H1 (cell line): ENCODE results near the gene CFAP61. TPM values are rescaled to one million over a fixed set of nuclear protein-coding genes. Genes with fewer than 3 reads are reported as not detected.

ENCODE experiments used
- CTCF ChIA-PET: fragments of 300-600 bp; sonication (Branson Sonifier 250); formaldehyde crosslinking; loops from one replicate; lab custom pipeline; 2021; ENCODE audit not compliant: partially characterized antibody; lab: Charles Lee
- POLR2A ChIA-PET: fragments of 300-600 bp; sonication (Branson Sonifier 250); formaldehyde crosslinking; loops from one replicate; lab custom pipeline; 2021; ENCODE audit warnings: inconsistent platforms; ENCODE audit not compliant: partially characterized antibody; lab: Charles Lee
- DNase-seq, 2 experiments: peaks; one replicate each; pipeline versions ENCODE4 v3.0.0 to v3.0.0-alpha.2; 2010 to 2022; ENCODE audit warnings: low spot score in 2 of 2, low read depth in 1 of 2, mixed read lengths in 1 of 2
- FAIRE-seq: peaks from 2 replicates; lab custom pipeline; 2011; peaks lifted over from hg19 to GRCh38; lab: Jason Lieb, UNC
- H2AFZ ChIP-seq: 2 replicates; pipeline ENCODE4 v1.8.1; 2012; ENCODE audit warnings: low read length, inconsistent platforms
- H2AK5ac ChIP-seq: 2 replicates; pipeline ENCODE4 v1.6.1; 2013; ENCODE audit warnings: low read depth, low read length
- H2BK120ac ChIP-seq: replicated peaks from 2 replicates; pipeline ENCODE3; 2013; ENCODE audit warnings: low read depth, low read length, inconsistent platforms
- H2BK12ac ChIP-seq: 2 replicates; pipeline ENCODE4 v1.6.1; 2013; ENCODE audit warnings: low read depth, low read length
- H2BK15ac ChIP-seq: 2 replicates; pipeline ENCODE4 v1.6.1; 2013; ENCODE audit warnings: low read length
- H2BK20ac ChIP-seq: 2 replicates; pipeline ENCODE4 v1.6.1; 2013; ENCODE audit warnings: low read length
- H2BK5ac ChIP-seq: 2 replicates; pipeline ENCODE4 v1.6.1; 2013; ENCODE audit warnings: low read depth, low read length
- H3K14ac ChIP-seq: 2 replicates; pipeline ENCODE4 v1.6.1; 2013; ENCODE audit warnings: inconsistent platforms; ENCODE audit not compliant: insufficient read length
- H3K18ac ChIP-seq: 2 replicates; pipeline ENCODE4 v1.6.1; 2013; ENCODE audit warnings: low read length; ENCODE audit errors: extremely low read depth
- H3K23ac ChIP-seq: 2 replicates; pipeline ENCODE4 v1.6.1; 2013; ENCODE audit warnings: inconsistent platforms; ENCODE audit not compliant: insufficient read length
- H3K23me2 ChIP-seq: 2 replicates; pipeline ENCODE4 v1.6.1; 2013; ENCODE audit warnings: low read depth, low read length
- H3K27ac ChIP-seq: 2 replicates; pipeline ENCODE4 v1.6.1; 2011; ENCODE audit warnings: low read depth, low read length, inconsistent platforms
- H3K27me3 ChIP-seq, 4 experiments: replicated peaks in 1 of 4; 1 replicate in 1 of 4; 2 replicates in 3 of 4; pipeline versions ENCODE4 v1.6.1 to v1.8.1; 2011 to 2013; ENCODE audit warnings: low read length in 3 of 4, mild to moderate bottlenecking in 3 of 4, inconsistent platforms in 2 of 4, mixed read lengths in 2 of 4, moderate library complexity in 1 of 4; ENCODE audit not compliant: control insufficient read depth in 3 of 4, insufficient read depth in 3 of 4; ENCODE audit errors: extremely low read depth in 1 of 4
- H3K36me3 ChIP-seq, 4 experiments: 2 replicates each; pipeline versions ENCODE4 v1.6.1 to v1.8.1; 2011 to 2013; ENCODE audit warnings: mild to moderate bottlenecking in 4 of 4, low read length in 3 of 4, moderate library complexity in 2 of 4, control low read depth in 1 of 4, inconsistent platforms in 1 of 4; ENCODE audit not compliant: insufficient read depth in 4 of 4, control insufficient read depth in 2 of 4
- H3K4ac ChIP-seq: replicated peaks from 2 replicates; pipeline ENCODE3; 2013; ENCODE audit warnings: low read length, low read depth, mixed read lengths, inconsistent platforms; ENCODE audit not compliant: insufficient read length
- H3K4me1 ChIP-seq, 4 experiments: replicated peaks in 1 of 4; 1 replicate in 1 of 4; 2 replicates in 3 of 4; pipeline versions ENCODE4 v1.6.1 to v1.8.1; 2011 to 2013; ENCODE audit warnings: low read length in 3 of 4, inconsistent platforms in 2 of 4, mixed read lengths in 1 of 4; ENCODE audit not compliant: insufficient read depth in 4 of 4, control insufficient read depth in 3 of 4
- H3K4me2 ChIP-seq, 2 experiments: 2 replicates each; pipeline versions ENCODE4 v1.6.1 to v1.8.1; 2011 to 2013; ENCODE audit warnings: low read depth in 2 of 2, low read length in 2 of 2, control low read depth in 1 of 2, inconsistent platforms in 1 of 2, mild to moderate bottlenecking in 1 of 2; ENCODE audit not compliant: insufficient read depth in 1 of 2
- H3K4me3 ChIP-seq, 4 experiments: fragments of 200-600, 300-600 bp in 1 of 4; sonication (generic), shearing (Covaris generic), sonication (Bioruptor Twin) in 1 of 4; 2 replicates each; pipeline versions ENCODE4 v1.5.1 to v1.8.1; 2011 to 2016; ENCODE audit warnings: low read length in 4 of 4, low read depth in 3 of 4, control low read depth in 2 of 4, inconsistent platforms in 2 of 4, mild to moderate bottlenecking in 2 of 4, mixed read lengths in 1 of 4, moderate library complexity in 1 of 4; ENCODE audit not compliant: insufficient read depth in 2 of 4; ENCODE audit errors: extremely low read depth in 1 of 4
- H3K56ac ChIP-seq: replicated peaks from 2 replicates; pipeline ENCODE3; 2013; ENCODE audit warnings: low read depth, mild to moderate bottlenecking, mixed read lengths, low read length, inconsistent platforms; ENCODE audit not compliant: insufficient read length
- H3K79me1 ChIP-seq: 2 replicates; pipeline ENCODE4 v1.6.1; 2013; ENCODE audit warnings: low read depth, low read length, control low read depth
- H3K79me2 ChIP-seq, 2 experiments: 2 replicates each; pipeline versions ENCODE4 v1.6.1 to v1.8.1; 2012 to 2013; ENCODE audit warnings: low read length in 2 of 2, mild to moderate bottlenecking in 2 of 2, inconsistent platforms in 1 of 2; ENCODE audit not compliant: insufficient read depth in 2 of 2, control insufficient read depth in 1 of 2
- H3K9ac ChIP-seq, 4 experiments: replicated peaks in 1 of 4; 1 replicate in 1 of 4; 2 replicates in 3 of 4; pipeline versions ENCODE4 v1.6.1 to v1.8.1; 2011 to 2013; ENCODE audit warnings: low read depth in 3 of 4, low read length in 3 of 4, control low read depth in 2 of 4, mild to moderate bottlenecking in 2 of 4, moderate library complexity in 2 of 4, inconsistent platforms in 1 of 4; ENCODE audit errors: extremely low read depth in 1 of 4
- H3K9me3 ChIP-seq, 2 experiments: 2 replicates each; pipeline versions ENCODE4 v1.6.1 to v1.8.1; 2012 to 2013; ENCODE audit warnings: mild to moderate bottlenecking in 2 of 2, moderate library complexity in 2 of 2, control low read depth in 1 of 2, inconsistent platforms in 1 of 2, low read depth in 1 of 2, low read length in 1 of 2, mixed read lengths in 1 of 2; ENCODE audit not compliant: insufficient read depth in 2 of 2
- H4K20me1 ChIP-seq, 2 experiments: replicated peaks in 1 of 2; 2 replicates each; pipeline versions ENCODE3 to v1.8.1; 2011 to 2013; ENCODE audit warnings: inconsistent platforms in 2 of 2, low read length in 2 of 2, mild to moderate bottlenecking in 1 of 2; ENCODE audit not compliant: insufficient read depth in 2 of 2, control insufficient read depth in 1 of 2
- H4K5ac ChIP-seq: 2 replicates; pipeline ENCODE4 v1.6.1; 2013; ENCODE audit warnings: low read length, low read depth, mixed read lengths, inconsistent platforms; ENCODE audit not compliant: insufficient read length
- H4K8ac ChIP-seq: 2 replicates; pipeline ENCODE4 v1.8.0; 2013; ENCODE audit warnings: mild to moderate bottlenecking, moderate library complexity, low read length, inconsistent platforms; ENCODE audit not compliant: insufficient read depth; ENCODE audit errors: extremely low read depth
- H4K91ac ChIP-seq: replicated peaks from 2 replicates; pipeline ENCODE3; 2013; ENCODE audit warnings: low read length, mixed read lengths, inconsistent platforms; ENCODE audit not compliant: insufficient read length
- CHD1 ChIP-seq: IDR thresholded peaks from 2 replicates; pipeline ENCODE4 v1.6.1; 2012; ENCODE audit warnings: low read depth, low read length, improper control_type of control experiment
- EZH2 ChIP-seq: fragments of 200-600 bp; sonication (generic); IDR thresholded peaks from 2 replicates; pipeline ENCODE4 v1.7.1; 2012; ENCODE audit warnings: low read depth, mild to moderate bottlenecking, moderate library complexity, low read length, inconsistent platforms; ENCODE audit not compliant: severe bottlenecking
- KDM1A ChIP-seq: fragments of 200-600, 300-600 bp; sonication (generic); IDR thresholded peaks from 2 replicates; pipeline ENCODE4 v1.7.1; 2016; ENCODE audit warnings: mild to moderate bottlenecking, low read length, borderline replicate concordance
- RAD21 ChIP-seq, 2 experiments: IDR thresholded peaks in 1 of 2; conservative IDR thresholded peaks in 1 of 2; 2 replicates each; pipeline ENCODE4 v1.6.1; 2011; ENCODE audit warnings: low read depth in 2 of 2, low read length in 2 of 2, improper control_type of control experiment in 1 of 2, inconsistent platforms in 1 of 2, mild to moderate bottlenecking in 1 of 2, moderate library complexity in 1 of 2
- SIRT6 ChIP-seq: IDR thresholded peaks from one replicate; pipeline ENCODE4 v1.7.1; 2012; ENCODE audit warnings: low read length, inconsistent platforms
- TCF12 ChIP-seq: IDR thresholded peaks from 2 replicates; pipeline ENCODE4 v1.6.1; 2011; ENCODE audit warnings: low read depth, mild to moderate bottlenecking, low read length
- WGBS, 2 experiments: shearing (Covaris generic) in 1 of 2; methylation state at CpG; one replicate each; pipeline versions ENCODE4 v1.1.6 to v1.1.7; 2013 to 2015; ENCODE audit warnings: low lambda C conversion rate in 2 of 2, mixed read lengths in 2 of 2, inconsistent platforms in 1 of 2, low coverage in 1 of 2, missing lambda C conversion rate in 1 of 2; ENCODE audit not compliant: insufficient replicate concordance in 2 of 2, insufficient coverage in 1 of 2, insufficient read length in 1 of 2; ENCODE audit errors: extremely low coverage in 1 of 2, missing lambda C conversion rate in 1 of 2; 5-methylcytosine and 5-hydroxymethylcytosine counted together
- polyA plus RNA-seq, 7 experiments: library from polyadenylated mRNA; depleted of rRNA in 3 of 7; stranded (reverse) in 5 of 7; unstranded in 2 of 7; fragments of >200 nt in 5 of 7; fragments of 200-250 nt in 2 of 7; gene quantifications; 1 replicate in 5 of 7; 2 replicates in 1 of 7; 4 replicates in 1 of 7; pipeline versions ENCODE4 v1.2.1 to v1.2.3, GENCODE V29; 2011 to 2013; ENCODE audit warnings: missing spikeins in 2 of 7, mixed read lengths in 2 of 7
- total RNA-seq: library from RNA; stranded (reverse); fragmentation: NEBNext Ultra II Directional; extraction: Animal tissue kit (Norgen Biotek cat#: 25700); gene quantifications from 2 replicates; pipeline ENCODE4 v1.2.1, GENCODE V29; 2021
- TF ChIP-seq, protein P1 (sequence below), 3 experiments: IDR thresholded peaks; 1 replicate in 2 of 3; 2 replicates in 1 of 3; pipeline versions ENCODE4 v1.5.1 to v1.6.1; 2011; ENCODE audit warnings: low read length in 3 of 3, mild to moderate bottlenecking in 3 of 3, inconsistent platforms in 2 of 3, low read depth in 1 of 3, moderate library complexity in 1 of 3; ENCODE audit not compliant: insufficient read depth in 1 of 3; ENCODE audit errors: control extremely low read depth in 1 of 3

The CFAP61 gene
- total and polyA plus RNA-seq, 2 of the 8 experiments (the other 6 are each of a cell fraction or from before 2014, with no cell fraction given), result 0.29 to 0.61 TPM

DNA sequence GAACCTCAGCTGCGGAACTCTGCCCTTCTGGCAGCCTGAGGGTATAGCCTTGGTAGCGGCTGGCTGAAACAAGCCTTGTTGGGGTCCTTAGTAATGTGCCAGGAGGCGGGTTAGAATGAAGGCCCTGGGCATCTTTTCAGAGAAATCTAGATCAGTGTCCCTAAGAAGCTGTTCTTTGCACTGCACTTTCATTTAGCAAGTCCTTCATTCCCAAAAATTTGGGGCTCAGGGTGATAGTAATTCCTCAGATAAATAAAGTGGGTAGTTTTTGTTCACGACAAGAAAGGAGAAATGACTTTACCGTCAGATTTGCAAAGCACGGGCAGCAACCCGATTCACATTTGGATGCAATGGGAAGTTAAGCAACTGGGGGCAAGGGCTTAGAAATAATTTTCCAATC lies 318.8 kb downstream of the CFAP61 start:
- no peak overlapping the region for H3K18ac ChIP-seq
- H2BK20ac ChIP-seq, result no peak overlapping the region; the same call in 1 of the 2 replicates
- H3K27ac ChIP-seq, result no peak overlapping the region
- no peaks in the 10 kb centered on the region for H3K36me3 ChIP-seq
- H3K14ac ChIP-seq, result no peak overlapping the region
- no peak overlapping the region for H2BK12ac ChIP-seq
- H2AK5ac ChIP-seq, result no peak overlapping the region
- WGBS, 2 experiments, result 9% methylated on average over 7 of the region's 7 CpGs; no CpG with 5 or more reads in 1 of the 2 experiments
- FAIRE-seq (no peak), DNase-seq (no peak)
- H3K4me3 ChIP-seq, result peak overlapping the region in 2 of 4 experiments; percentile 64 to 69; a peak in 5 of 8 replicates
- H2BK15ac ChIP-seq, result 0 out of 2 replicates have a peak overlapping the region, but pooled peaks have one; percentile 34
- POLR2A ChIA-PET, result interaction anchor here (1.0 to 2.6 kb wide), 9 partner anchors 9 to 92 kb away, joined by 3 to 6 read pairs (median 4); no protein-coding TSS in a partner anchor
- no peak overlapping the region for H3K23ac ChIP-seq
- peaks cover 18 to 72% (median 48%) of the 10 kb centered on the region in 4 experiments for H3K27me3 ChIP-seq
- no peak overlapping the region for H3K4ac ChIP-seq
- H3K23me2 ChIP-seq, result peaks cover 25% of the 10 kb centered on the region; the same call in 1 of the 2 replicates
- H3K79me2 ChIP-seq, result no peaks in the 10 kb centered on the region
- peak overlapping the region; percentile 24 for H2BK120ac ChIP-seq
- no peak overlapping the region for H4K5ac ChIP-seq
- peak in 1 of 2 experiments; percentile 5; a peak in 1 of 4 replicates for TF ChIP-seq RAD21 (IDR thresholded peaks at IDR 0.05 in 1 of 2, conservative IDR thresholded peaks at IDR 0.05 in 1 of 2; ENCODE audit: low read depth in 2 of 2, low read length in 2 of 2)
- TF ChIP-seq TCF12, result no peak
- TF ChIP-seq SIRT6, result no peak
- TF ChIP-seq CHD1, result no peak
- TF ChIP-seq, protein P1, sequence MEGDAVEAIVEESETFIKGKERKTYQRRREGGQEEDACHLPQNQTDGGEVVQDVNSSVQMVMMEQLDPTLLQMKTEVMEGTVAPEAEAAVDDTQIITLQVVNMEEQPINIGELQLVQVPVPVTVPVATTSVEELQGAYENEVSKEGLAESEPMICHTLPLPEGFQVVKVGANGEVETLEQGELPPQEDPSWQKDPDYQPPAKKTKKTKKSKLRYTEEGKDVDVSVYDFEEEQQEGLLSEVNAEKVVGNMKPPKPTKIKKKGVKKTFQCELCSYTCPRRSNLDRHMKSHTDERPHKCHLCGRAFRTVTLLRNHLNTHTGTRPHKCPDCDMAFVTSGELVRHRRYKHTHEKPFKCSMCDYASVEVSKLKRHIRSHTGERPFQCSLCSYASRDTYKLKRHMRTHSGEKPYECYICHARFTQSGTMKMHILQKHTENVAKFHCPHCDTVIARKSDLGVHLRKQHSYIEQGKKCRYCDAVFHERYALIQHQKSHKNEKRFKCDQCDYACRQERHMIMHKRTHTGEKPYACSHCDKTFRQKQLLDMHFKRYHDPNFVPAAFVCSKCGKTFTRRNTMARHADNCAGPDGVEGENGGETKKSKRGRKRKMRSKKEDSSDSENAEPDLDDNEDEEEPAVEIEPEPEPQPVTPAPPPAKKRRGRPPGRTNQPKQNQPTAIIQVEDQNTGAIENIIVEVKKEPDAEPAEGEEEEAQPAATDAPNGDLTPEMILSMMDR (IDR thresholded peaks at IDR 0.05; ENCODE audit: control extremely low read depth in 1 of 3, insufficient read depth in 1 of 3, low read depth in 1 of 3, low read length in 3 of 3), result peak in 1 of 3 experiments; percentile 14; a peak in 1 of 4 replicates
- peak; percentile 16 for TF ChIP-seq EZH2
- no peak for TF ChIP-seq KDM1A
- H4K91ac ChIP-seq, result no peak overlapping the region
- peaks cover 9 to 37% (median 16%) of the 10 kb centered on the region in 4 experiments for H3K4me1 ChIP-seq
- no peak overlapping the region for H2BK5ac ChIP-seq
- no peak overlapping the region for H4K8ac ChIP-seq
- H3K79me1 ChIP-seq, result no peaks in the 10 kb centered on the region
- H3K9me3 ChIP-seq, result no peaks in the 10 kb centered on the region
- H3K4me2 ChIP-seq, result peak overlapping the region; percentile 52 to 84
- CTCF ChIA-PET, result interaction anchor here (0.6 to 2.9 kb wide), 12 partner anchors 9 to 223 kb away, joined by 3 to 10 read pairs (median 3); no protein-coding TSS in a partner anchor
- H3K56ac ChIP-seq, result no peak overlapping the region
- no peak overlapping the region for H2AFZ ChIP-seq
- H4K20me1 ChIP-seq, result peaks cover 0 to 1% of the 10 kb centered on the region in 2 experiments
- no peak overlapping the region for H3K9ac ChIP-seq
